NCI-H748 (cell line): ENCODE results near the gene SPAG6.

Source experiments
- DNase-seq: peaks from one replicate; lab custom pipeline; 2025; ENCODE audit not compliant: unreplicated experiment; lab: John Stamatoyannopoulos, UW

SPAG6 gene

DNA sequence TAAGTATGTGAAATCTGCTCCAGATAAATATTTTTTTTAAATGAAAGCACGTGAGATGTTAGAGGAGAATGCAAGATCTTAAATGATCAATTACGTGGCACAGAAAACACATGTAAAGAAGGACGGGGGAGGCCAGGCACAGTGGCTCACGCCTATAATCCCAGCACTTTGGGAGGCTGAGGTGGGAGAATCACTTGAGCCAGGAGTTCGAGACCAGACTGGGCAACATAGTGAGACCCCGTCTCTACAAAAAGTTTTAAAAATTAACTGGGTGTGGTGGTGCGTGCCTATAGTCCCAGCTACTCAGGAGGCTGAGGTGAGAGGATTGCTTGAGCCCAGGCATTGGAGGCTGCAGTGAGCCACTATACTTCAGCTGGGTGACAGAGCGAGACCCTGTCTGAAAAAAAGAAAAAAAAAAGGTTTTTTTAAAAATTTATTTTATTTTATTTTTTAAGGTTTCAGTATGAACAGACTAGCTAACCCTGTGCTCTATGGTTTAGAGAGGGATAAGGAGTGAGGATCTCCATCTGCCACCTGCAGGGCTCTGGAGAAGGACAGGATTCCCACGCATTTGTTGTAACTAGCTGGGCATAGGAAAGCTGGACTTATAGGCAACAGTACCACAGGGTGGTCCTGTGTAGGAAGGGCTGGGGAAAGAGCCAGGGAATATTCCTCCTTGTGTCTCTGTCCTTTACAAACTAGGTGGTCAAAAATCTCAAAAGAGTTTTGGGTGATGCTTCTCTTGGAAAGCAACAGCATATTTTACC lies 113.2 kb downstream of the SPAG6 start:
- no peak for DNase-seq

GRCh38 chr10:22459496-22459895 lies 114.2 kb downstream of the SPAG6 start:
- DNase-seq = no peak

DNA sequence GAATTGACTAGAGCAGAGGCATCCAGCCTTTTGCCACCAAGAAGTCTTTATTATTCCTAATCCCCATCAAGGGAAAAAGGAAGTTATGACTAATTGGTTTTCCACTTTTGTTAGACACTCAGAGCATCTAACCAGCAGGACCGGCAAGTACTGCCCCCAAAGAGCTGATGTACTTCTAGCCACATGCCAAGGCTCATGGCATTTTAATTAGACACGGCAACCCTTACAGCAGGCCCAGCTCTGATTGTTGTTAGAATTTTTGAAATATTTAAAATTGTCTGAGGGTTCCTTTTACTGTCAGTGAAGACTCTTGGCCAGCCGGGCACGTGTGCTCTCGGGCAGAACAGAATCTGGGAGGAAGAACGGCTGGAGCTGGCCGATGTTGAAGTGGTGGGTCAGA lies 114.8 kb downstream of the SPAG6 start:
- no peak for DNase-seq

- no peak for DNase-seq
These were observed 115.5 kb downstream of the SPAG6 start for GRCh38 chr10:22460531-22461403.

GRCh38 chr10:22461891-22462290 lies 116.6 kb downstream of the SPAG6 start:
- DNase-seq = no peak

- no peak for DNase-seq
These were observed 118.0 kb downstream of the SPAG6 start for GRCh38 chr10:22463255-22463654.

DNA sequence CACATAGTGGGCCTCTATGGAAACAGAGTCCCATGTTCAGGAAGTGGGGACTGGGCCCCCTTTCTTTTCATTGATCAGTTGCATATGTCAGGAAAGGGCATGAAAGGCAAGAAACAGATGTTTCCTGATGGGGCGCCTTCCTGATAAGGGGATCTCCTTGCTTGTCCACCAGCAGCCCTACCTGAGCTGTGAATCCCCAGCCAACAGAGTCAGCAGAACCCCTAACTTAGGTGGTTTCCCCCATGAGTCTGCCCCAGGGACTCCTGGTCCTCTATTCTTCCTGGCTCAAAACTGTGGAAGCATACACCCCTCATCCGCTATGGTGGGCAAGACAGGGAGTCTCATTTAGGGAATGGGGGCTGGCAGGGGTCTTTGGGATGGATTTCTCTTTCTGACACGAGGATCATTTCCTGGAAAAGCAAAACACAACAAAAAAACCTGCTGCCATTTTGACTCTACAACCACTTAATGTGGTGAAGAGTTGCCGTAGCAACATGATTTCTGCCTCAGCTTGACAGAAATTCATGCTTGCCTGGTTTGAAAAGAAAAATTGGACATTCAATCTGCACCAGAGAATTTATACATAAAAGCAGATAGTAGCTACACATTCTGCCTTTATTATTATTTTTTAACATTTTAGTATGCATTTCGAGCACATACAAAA lies 119.8 kb downstream of the SPAG6 start:
- peak; percentile 36 for DNase-seq

DNA sequence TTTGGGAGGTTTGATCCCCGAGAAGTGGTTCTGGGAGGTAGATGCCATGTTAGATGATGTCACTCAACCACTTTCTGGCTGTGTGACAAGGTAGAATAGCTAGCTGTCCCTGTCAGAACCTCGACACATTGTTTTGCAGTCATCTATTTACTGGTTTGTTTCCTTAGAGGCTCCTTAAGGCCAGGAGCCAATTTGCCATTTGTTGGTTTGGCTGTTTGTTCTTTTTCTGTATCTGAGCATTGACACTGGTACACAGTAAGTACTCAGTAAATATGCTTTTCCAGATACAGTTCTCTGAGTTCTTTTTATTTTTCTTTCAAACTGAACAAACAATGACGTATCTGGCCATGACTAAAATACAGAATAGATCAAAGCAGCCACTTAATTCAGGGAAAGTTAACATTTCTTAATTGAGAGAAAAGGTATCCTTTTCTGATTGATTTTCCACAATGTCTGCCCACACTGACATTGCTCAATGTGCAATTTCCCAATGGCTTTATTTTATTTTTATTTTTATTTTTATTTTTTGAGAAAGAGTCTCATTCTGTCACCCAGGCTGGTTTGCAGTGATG lies 121.6 kb downstream of the SPAG6 start:
- no peak for DNase-seq
